ENCODE data around the gene TCEANC.
"Not testable (repeated sequence)": the region's sequence is repeated elsewhere in the genome, so short reads cannot be mapped to it uniquely, and the experiment has no call there.

The TCEANC gene, protein sequence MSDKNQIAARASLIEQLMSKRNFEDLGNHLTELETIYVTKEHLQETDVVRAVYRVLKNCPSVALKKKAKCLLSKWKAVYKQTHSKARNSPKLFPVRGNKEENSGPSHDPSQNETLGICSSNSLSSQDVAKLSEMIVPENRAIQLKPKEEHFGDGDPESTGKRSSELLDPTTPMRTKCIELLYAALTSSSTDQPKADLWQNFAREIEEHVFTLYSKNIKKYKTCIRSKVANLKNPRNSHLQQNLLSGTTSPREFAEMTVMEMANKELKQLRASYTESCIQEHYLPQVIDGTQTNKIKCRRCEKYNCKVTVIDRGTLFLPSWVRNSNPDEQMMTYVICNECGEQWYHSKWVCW

DNA sequence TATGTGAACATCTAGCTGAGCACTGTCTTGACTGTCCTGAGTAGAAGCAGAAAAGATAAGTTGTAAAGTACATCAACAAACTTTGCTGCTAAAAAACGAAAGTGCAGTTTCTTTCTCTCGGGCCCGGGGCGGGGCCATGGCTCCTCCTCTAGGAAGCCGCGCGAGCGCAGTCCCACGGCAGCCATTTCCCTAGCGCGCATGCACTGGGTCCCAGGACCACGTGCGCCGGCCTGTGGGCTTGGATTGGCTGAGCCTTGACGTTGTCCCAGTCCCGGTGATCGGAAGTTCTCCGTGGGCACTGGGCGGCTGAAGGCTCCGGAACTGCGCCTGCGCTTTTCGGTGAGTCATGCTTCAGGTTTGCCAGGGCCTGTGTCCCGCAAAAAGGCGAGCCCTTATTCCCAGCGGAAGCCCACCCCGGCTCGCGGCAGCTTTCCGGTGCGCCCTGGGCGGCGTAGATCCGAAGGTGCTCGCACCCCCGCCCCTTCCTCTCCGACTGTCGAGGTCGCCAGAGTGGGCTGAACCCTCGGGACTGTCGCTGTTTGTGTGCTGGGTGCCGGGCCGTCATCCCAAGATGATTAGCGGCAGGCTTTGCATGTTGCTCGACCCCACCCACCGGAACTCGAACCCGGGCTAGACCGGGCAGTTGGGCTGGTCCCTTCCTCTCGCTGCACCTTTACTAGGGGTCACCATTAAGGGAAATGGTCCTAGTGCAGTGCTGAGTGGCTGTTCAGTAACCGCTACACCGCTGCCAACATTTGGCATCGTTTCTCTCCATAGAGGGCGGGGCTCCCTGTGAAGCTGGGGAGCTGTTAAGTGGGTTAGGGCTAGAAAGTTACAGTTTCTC is at the start of gene TCEANC:
TCEANC (plus strand) TSS at position 292 of the 844 bp plus-strand sequence. CDS start 9,368 bp downstream, outside the sequence.
- peak; percentile 76 for DNase-seq (ENCODE audit: low read depth)

DNA sequence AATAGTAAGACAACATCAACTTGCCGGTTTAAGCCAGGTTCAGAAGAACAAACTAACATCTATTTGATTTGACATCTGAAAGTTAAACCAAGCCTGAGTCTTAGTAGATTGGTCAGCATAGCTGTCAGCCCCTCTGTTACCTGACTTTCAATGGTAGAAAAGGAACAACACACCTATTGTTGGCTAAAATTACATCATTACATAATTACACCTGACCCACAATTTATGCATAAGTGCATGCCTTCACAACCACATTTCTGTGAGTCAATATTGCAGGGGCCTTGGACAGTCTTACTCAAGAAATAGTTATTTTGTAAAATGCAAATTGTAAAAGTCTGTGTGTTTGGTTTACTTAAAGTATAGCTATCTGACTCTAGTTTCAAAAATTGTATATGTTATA is 47.3 kb upstream of the TCEANC start:
- no peak for DNase-seq (ENCODE audit: low read depth)

DNA sequence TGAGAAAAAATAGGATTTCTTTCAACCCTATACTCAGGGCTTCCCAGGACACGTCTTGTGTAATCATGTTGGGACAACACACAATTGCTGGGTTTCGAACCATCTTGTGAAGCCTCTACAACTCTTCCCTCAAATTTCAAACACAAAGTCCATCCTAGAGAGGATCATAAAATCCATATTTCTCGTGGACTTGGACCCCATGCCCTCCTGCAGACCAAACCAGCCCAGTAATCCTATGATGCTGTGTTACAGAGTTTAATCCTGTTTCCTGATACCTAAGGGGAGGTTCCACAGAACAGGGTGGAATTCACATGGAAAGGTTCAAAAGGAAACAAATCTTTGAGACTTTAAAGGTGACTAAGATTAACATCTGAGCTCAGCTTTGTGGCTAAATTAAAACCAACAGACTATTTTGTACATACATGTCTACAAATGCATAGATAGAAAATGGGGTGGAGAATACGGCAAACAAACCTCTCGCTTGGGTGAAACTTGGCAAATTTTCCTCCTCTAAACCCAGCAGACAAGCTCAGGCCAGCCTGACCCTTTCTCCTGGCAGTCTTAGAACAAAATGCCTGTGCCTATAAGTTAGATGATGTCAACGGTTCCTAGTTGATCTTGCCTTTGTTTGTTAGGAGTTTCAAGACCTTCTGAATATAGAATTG is 45.5 kb upstream of the TCEANC start:
- DNase-seq (ENCODE audit: low read depth), result no peak

DNA sequence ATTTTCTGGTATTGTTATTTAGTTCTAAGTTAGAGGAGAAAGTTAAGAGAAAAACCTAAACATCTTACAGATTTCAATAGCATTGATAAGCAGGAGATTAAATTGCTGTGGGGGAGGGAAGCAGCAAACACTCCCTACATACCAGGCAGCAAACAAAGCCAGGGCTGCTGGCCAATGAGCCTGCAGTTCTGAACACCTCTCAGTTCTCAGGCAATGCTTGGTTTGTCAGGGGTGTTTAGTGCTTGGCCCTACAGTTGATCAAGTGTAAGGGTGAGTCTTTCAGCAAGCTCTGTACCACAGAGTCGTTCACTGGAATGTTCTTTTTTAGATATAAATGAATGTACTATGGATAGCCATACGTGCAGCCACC is 45.0 kb upstream of the TCEANC start:
- DNase-seq (ENCODE audit: low read depth), result no peak

DNA sequence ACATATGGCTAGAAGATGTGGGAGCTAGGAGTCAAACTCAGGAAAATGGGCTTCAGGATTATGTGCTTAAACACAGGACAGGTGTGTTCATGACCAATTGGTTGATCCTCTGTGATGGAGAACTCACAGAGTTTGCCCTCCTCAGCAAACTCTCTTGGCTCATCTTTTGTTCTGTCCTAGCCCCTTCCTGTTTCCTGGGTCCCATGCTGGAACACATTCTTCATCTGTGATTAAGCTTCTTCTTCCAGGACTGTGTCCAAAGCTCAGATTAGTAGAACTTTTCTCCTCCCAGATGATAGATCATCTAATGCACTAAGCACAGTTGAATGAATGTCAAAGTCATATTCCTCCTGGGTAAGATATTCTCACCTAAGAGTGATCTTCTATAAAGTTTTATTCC is 38.8 kb upstream of the TCEANC start:
- no peak for DNase-seq (ENCODE audit: low read depth)

DNA sequence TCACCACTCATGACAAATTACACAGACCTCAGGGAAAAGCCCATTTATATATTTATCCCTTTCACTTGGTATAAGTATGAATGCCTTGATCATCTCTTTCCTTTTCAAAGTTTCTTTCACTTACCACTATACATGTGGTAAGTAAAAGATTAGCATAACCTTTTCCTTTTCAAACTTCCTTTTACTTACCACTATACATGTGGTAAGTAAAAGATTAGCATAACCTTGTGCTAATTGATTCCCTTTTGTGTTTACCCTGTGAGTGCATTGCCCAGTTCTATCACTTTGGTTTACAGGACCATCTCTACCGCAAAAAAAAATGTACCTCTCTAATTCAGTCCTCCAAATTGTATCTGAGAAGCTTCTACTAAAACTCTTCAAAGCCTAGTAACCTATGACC is 32.7 kb upstream of the TCEANC start:
- no peak for DNase-seq (ENCODE audit: low read depth)

DNA sequence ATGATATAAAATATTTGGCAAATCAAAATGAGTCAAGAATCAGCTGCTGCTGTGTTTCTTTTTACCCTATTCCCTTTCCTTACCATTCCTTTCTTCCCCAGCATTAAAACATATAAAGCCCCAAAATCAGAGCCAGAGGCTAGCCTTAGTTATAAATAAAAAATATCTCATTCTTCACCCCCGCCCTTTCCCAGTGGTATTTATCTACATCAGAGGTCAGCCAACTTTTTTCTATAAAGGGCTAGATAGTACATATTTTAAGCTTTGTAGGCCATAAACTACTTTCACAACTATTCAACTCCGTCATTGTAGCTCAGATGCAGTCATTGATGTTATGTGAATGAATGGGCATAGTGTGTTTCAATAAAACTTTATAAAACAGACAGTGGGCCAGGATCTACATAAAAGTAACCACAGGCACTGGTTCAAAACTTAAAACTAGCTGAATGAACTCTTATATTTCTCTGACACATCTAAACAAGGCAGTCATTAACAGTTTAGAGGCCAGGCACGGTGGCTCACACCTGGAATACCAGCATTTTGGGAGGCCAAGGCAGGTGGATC is 30.5 kb upstream of the TCEANC start:
- DNase-seq (ENCODE audit: low read depth), result no peak

DNA sequence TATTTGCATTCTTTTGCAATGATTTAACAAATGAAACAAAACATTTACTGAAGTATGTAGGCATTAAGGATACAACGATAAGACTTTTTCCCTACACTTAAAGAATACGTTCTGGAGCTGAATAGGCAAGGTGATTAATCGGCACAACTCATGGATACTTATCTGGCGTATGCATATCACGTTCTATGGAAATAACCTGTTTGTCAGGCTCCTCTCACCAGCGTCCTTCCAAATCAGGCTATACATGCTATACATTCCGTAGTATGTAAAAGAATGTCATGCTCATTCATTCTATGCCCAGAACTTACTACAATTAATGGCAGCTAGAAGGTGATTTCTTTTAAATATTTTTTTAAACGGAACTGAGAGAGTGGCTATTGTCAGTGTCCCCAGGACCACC is 25.6 kb upstream of the TCEANC start:
- DNase-seq (ENCODE audit: low read depth), result no peak

DNA sequence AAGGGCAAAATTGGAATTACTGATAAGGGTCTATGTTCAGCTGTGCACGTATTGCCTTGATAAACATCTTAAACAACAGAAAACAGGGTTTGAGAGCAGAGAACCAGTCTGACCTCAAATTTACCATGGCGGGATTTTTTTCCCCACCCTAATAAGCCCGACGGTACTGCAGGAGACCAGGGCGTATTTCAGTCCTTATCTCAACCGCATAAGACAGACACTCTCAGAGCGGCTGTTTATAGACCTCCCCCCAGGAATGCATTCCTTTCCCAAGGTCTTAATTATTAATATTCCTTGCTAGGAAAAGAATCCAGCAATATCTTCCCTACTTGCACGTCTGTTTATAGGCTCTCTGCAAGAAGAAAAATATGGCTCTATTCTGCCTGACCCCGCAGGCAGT is 15.7 kb upstream of the TCEANC start:
- not testable (repeated sequence) for DNase-seq (ENCODE audit: low read depth)

DNA sequence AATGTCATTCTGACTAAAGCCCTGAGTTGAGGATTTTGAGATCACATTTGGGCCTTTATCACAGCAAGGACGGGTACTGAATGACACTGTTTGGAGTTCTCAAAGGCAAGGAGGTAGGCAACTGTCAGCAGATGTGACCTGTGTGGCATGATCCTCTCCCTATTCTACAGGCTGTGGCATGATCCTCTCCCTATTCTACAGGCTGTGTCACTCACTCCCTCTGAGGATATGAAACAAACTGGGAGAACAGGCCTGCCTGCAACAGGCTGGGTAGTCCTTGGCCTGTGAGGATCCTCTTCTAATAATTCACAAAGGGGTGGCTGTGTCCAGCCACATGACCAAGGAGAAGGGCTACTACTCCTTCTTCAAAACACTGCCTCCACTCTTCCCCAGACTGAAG is 14.9 kb upstream of the TCEANC start:
- no peak for DNase-seq (ENCODE audit: low read depth)

DNA sequence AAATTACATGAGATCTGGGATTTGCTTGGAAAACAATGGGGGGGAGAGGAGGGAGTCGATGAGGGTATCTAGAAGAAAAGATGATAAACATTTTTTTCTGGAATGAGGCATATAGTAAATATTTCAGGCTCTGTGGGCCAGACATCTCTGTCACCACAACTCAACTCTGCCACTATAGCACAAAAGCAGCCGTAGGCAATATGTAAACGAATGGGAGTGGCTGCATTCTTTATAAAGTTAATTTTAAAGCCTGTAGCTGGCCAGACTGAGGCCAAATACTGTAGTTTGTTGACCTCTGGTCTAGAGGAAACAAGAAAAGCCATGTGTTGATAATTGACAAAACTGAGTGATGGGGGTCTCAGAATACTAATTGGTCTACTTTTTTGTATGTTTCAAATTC is 14.1 kb upstream of the TCEANC start:
- no peak for DNase-seq (ENCODE audit: low read depth)

DNA sequence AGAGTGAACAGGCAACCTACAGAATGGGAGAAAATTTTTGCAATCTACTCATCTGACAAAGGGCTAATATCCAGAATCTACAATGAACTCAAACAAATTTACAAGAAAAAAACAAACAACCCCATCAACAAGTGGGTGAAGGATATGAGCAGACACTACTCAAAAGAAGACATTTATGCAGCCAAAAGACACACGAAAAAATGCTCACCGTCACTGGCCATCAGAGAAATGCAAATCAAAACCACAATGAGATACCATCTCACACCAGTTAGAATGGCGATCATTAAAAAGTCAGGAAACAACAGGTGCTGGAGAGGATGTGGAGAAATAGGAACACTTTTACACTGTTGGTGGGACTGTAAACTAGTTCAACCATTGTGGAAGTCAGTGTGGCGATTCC is 11.3 kb upstream of the TCEANC start:
- not testable (repeated sequence) for DNase-seq (ENCODE audit: low read depth)

DNA sequence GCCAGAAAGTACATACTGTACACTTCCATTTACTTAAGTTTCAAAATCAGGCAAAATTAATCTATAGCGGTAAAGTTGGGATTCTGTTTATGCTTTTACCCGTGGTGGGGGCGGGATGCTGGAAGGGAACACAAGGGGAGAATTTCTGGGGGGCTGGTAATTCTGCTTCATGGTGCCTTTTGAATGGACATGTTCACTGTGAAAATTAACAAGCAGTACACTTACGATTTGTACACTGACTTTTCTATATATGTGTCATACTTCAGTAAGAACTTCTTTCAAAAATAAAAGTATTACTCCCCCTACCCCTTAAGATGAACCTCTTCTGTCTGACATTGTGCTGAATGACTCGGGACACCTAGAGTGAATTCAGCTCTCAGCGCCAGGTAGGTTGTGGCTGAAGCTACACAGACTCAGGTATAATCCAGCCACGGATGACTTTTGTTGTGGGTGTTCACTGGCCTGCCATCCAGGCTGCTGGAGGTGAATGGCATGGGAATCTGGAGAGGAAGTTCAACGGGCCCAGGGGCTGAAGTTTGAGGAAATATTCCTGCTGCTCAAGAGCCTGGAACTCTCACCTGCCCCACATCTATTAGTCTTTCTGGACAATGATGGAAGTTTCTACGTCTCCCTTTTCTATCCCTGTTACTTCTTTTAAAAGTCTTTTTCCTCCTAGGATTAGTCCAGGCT is 7.3 kb upstream of the TCEANC start:
- no peak for DNase-seq (ENCODE audit: low read depth)

DNA sequence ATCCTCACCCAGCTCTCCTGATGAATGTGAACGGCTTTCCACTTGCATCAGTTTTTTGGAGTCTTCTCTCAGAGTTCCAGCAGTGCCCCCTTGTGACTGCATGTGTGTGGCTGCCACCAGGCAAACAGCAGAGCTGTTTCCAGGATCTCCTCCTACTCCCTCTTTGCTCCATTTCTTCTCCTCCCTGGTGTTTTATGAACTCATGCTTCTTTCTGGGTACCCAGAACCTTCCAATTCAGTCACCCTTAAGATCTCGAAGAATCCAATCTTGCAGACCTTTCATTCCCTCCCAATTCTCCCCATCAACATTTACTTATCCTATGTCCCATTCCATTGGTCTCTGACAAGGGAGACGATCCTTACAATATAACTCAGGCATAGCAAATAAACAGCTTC is 6.8 kb upstream of the TCEANC start:
- no peak for DNase-seq (ENCODE audit: low read depth)

DNA sequence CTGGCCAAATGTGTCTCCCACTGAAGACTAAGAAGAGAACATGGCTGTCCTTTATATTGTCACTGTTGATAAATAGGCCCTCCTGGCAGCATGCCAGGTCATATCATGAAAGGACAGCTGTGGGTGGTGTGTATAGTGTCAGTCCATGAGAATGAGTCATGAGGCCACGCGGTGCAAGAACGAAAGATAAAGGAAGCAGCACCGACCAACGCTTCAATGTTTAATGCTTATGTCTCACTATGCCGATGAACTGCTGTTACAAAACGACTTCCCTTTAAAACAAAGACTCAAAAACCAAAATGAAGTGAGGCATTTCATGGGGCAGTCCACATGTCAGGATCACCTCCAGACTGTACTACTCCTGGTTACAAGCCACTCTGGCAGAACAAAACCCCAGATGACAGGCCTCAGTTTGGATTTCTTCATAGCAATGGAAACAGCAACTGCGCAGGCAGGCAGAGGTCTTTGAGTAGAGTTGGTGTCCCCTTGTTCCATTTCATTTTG is 5.2 kb upstream of the TCEANC start:
- DNase-seq (ENCODE audit: low read depth), result peak; percentile 4

DNA sequence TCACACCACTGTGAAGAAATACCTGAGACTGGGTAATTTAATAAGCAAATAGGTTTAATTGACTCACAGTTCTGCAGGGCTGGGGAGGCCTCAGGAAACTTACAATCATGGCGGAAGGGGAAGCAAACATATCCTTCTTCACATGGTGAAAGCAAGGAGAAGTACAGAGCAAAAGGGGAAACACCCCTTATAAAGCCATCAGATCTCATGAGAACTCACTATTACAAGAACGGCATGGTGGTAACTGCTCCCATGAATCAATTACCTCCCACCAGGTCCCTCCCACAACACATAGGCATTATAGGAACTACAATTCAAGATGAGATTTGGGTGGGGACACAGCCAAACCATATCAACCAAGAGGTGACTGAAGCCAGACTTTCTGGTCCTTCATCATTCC is 4.6 kb upstream of the TCEANC start:
- not testable (repeated sequence) for DNase-seq (ENCODE audit: low read depth)

DNA sequence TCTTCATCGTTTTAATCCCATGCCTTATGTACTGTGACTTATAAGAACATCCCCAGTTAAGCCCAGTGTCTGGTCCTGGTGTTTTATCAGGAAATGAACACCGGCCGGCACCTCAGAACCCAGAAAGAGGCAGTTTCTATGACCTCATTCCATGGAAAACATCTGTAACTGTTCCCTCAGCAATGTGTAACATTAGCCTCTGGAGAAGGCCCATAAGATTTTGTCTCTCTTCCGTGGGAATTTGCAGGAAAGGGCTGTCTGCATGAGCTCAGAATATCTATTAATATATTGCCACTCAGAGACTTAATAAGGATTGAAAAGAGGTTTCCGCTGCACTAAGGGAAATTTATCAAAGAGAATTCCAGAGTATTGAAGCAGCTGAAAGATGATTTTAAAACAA is 3.1 kb upstream of the TCEANC start:
- no peak for DNase-seq (ENCODE audit: low read depth)

DNA sequence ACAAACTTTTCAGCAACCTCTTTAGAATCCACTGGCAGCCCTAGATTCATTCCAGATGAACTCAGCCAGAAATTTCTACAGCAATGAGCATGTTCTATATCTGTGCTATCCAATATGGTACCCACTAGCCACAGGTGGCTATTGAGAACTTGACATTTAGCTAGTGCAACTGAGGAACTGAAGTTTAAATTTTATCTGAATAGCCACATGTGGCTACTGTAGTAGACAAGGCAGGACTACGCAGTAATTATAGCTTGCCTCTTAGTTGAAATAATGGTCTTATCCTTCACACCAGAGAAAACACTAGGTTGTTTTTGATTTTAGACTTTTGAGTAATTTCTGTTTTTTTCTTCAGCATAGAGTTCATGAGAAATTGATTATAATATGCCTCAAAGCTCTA is 2.6 kb upstream of the TCEANC start:
- DNase-seq (ENCODE audit: low read depth), result no peak

DNA sequence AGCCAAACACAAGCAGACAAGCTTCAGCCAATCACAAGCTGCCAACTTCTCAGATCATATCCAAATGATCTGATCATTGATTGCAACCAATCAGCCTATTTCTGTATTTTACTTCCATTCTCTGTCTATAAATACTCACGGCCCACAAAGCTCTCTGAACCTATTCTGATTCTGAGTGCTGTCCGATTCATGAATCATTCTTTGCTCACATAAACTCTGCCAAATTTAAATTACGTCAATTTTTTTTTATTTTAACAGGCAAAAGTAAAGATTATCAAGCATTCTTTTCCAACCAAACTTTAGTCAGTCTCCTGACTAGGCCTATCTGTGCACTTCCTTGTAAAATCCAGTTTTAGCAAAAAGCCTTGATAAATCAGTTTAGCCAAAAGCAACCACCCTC is 1.8 kb upstream of the TCEANC start:
- DNase-seq (ENCODE audit: low read depth), result no peak

DNA sequence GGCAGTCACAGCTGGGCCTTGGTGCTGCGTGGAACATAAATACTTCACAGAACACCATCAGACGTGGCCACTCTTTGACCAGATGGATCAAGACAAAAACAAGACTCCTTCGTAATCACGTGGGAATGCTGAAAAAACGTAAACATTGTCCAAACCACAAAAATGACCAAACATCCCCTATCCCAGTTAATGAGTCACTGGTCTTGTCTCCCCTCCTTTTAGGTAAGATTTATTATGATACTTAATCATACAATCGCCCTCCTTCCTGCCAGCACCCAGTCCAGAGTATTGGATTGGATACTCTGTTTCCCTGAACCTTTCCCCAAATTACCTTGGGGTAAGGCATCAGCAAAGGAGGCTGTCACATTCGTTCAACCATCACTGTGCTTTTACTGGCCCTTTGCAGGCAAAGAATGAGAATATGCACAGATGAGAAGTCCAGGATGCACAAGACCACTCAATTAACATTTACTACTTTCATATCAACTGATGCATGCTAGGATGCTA is 601 bp upstream of the TCEANC start:
- DNase-seq (ENCODE audit: low read depth), result no peak

DNA sequence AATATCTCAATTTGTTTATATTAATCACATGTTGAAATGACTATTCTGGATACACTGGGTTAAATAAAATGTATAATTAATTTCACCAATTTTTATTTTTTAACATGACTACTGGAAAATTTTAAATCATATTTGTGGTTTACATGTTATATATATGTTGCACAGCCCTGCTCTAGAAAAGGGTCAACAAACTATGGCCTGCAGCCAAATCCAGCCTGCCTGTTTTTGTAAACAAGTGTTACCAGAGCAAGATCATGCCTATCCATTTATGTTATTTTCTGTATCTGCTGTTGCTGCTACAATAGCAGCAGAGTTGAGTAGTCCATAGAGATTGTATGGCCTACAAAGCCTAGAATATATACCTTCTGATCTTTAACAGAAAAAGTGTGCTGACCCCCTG is 1.2 kb downstream of the TCEANC start:
- DNase-seq (ENCODE audit: low read depth), result no peak

DNA sequence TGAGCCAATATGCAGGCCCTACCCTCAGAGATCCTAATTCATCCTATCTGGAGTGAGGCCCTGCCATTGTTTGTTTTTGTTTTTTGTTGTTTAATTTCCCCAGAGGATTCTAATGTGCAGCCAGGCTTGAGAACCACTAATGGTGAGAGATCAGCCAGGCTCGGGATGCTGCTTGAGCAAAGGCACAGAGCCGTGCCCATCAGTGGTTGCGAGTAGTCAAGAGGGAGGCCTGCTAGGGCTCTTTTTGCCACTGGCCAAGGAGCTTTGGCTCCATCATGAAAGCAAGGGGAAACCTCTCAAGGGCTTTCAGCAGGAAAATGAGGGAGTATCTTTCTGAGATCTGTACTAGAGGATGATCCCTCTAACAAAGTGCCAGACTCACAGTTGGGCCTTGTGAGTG is 2.7 kb downstream of the TCEANC start:
- no peak for DNase-seq (ENCODE audit: low read depth)
